GM12801 (cell line): Measurements from ENCODE around the gene TMEM17.

Source experiments
- TF ChIP-seq, protein P1 (sequence below): IDR thresholded peaks from one replicate; pipeline ENCODE4 v1.5.1; 2011; ENCODE audit warnings: control low read depth; ENCODE audit not compliant: insufficient read length; ENCODE audit errors: extremely low read depth

Gene TMEM17

DNA sequence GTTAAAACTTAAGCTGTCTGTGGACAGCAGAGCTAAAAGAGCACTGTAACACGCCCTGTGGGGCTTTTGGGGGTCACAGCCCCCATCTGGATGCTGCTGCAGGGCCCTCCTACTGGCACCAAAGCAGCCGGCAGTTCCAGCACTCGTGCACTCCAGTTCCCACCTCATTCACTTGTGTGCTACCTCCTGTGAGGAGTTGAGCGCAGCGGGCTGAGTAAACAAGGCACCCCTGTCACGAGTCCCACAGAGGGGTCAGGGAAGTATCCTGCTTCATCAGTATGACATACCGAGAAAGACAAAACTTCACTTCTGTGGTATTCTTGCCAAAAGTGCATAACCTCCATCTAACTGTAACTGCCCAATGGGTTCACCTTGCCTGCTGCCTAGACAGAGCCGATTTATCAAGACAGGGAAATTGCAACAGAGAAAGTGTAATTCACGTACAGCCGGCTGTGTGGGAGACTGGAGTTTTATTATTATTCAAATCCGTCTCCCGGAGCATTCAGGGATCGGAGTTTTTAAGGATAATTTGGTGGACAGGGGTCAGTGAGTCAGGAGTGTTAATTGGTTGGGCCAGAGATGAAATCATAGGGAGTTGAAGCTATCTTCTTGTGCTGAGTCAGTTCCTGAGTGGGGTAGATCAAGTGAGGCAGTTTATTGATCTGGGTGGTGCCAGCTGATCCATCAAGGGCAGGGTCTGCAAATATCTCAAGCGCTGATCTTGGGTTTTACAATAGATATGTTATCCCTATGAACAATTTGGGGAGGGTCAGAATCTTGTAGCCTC lies 41.6 kb downstream of the TMEM17 start:
- TF ChIP-seq, protein P1, sequence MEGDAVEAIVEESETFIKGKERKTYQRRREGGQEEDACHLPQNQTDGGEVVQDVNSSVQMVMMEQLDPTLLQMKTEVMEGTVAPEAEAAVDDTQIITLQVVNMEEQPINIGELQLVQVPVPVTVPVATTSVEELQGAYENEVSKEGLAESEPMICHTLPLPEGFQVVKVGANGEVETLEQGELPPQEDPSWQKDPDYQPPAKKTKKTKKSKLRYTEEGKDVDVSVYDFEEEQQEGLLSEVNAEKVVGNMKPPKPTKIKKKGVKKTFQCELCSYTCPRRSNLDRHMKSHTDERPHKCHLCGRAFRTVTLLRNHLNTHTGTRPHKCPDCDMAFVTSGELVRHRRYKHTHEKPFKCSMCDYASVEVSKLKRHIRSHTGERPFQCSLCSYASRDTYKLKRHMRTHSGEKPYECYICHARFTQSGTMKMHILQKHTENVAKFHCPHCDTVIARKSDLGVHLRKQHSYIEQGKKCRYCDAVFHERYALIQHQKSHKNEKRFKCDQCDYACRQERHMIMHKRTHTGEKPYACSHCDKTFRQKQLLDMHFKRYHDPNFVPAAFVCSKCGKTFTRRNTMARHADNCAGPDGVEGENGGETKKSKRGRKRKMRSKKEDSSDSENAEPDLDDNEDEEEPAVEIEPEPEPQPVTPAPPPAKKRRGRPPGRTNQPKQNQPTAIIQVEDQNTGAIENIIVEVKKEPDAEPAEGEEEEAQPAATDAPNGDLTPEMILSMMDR: no peak

DNA sequence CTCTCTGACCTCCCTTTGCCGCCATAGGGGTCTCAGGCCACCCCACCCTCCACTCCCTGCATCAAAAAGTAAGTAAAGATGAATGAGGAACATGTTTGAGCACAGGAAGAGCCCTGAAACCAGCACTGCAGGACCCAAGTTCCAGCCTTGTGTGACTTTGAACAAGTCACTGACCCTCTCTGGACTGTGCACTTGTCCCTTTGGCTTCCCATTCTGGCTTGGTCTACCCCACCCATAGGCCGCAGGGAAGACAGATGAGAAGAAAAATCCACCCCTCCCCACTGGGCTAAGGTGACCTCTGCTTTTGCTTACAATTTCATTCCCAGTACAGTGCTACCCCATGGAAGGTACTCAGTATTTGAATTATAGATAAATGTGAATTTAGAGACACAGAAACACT lies 43.8 kb downstream of the TMEM17 start:
- TF ChIP-seq, protein P1: no peak

DNA sequence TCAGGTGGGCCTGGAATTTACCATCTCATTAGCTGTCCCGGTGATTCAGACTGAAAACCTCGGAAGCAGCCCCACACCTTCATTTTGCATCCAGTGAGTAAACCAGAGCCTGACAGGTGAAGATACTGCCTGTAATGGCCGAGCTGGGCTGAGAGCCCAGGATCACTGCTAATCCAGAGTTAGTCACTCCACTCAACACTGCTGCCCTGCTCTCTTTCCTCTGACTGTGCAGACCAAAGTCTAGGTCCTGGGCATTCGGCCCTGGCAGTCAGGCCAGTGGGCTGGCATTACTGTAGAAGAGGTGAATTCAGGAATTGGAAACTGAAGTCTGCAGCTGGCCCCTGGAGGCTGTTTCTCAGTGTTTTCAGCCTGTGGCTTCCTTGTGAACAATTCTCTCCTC lies 44.3 kb downstream of the TMEM17 start:
- TF ChIP-seq, protein P1: no peak

DNA sequence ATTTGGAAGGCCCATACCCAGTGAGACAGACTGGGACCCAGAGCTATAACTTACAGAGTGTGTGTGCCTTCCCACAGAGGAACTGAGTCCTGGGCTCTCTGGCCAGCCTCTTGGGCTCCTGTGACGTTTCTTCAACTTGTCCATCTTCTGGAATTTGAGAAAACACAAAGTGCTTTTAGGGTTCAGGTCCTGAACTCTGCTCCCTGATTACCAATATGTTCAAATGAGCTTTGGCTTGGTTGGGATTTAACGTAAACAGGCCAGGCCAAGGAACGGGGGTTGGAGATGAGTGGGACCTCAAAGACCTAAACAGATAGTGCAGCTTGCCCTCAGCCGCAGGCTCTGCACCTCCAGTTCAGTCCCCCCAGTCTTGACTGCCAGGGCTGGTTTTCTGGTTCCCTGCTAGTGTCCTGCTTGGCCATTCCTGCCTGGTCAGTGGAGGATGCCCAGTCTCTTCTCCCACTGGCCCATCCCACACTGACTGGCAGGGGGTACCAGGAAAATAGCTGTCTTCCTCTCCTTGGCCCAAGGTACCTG lies 44.9 kb downstream of the TMEM17 start:
- TF ChIP-seq, protein P1: no peak

DNA sequence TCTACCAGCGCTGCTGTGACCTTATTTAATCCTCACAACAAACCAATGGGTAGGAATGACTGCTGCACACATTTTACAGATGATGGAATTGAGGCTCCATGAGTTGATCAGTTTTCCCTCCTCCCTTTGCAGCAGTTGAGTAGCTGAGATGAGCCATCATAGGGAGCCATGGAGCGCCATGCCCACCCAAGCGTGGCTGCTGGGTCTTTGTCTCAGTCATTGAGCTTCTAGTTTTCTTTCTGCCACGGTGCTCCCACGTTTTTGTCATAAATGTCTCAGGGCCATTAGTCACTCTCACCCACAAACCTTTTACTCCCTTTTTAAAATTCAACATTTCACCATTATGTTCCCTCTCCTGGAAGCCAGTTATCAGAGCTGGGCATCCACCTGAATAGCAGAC lies 45.8 kb downstream of the TMEM17 start:
- TF ChIP-seq, protein P1: no peak

DNA sequence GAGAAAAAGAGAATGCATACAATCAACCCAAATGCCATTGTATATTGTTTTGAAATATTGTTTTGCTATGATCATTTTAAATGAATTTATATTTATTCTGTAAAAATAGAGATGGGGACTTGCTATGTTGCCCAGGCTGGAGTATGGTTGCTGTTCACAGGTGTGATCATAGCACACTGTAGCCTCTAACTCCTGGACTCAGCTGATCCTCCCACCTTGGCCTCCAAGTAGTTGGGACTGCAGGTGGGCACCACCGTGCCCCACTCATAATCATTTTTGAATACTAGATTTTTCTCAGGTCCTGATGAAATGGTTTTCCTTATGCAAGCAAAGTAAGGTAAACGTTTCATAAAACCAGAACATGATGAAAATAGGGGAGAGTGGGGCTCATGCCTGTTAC lies 46.3 kb downstream of the TMEM17 start:
- TF ChIP-seq, protein P1: no peak

DNA sequence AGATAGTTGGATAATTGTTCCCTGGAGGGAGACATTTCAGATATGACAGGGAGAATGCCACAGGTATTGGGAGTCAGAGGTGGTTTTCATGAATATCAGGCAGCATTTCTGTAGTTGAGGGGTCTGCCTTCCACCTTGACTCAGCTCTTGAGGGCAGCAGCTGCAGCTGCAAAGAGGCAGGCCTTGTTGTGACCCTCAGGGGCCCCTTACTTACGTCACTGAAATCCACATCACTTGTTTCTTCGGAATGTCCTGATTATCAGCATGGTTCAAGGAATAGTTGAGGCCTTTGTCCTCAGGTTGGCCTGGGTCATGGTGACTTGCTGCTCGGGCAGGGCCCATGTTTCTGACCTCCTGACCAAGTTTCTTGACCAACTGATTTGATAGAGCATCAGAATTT lies 46.9 kb downstream of the TMEM17 start:
- TF ChIP-seq, protein P1: no peak
